Measurements from ENCODE around the gene GARNL3.

- TF ChIP-seq CTCF (IDR thresholded peaks at IDR 0.05) (no peak), POLR2A (IDR thresholded peaks at IDR 0.05) (no peak)
These were observed 23.2 kb upstream of the GARNL3 start for GRCh38 chr9:127241354-127241753.

Measured in right lobe of liver (tissue), 4 donors.